ENCODE results near the gene MYBPC1.

DNA sequence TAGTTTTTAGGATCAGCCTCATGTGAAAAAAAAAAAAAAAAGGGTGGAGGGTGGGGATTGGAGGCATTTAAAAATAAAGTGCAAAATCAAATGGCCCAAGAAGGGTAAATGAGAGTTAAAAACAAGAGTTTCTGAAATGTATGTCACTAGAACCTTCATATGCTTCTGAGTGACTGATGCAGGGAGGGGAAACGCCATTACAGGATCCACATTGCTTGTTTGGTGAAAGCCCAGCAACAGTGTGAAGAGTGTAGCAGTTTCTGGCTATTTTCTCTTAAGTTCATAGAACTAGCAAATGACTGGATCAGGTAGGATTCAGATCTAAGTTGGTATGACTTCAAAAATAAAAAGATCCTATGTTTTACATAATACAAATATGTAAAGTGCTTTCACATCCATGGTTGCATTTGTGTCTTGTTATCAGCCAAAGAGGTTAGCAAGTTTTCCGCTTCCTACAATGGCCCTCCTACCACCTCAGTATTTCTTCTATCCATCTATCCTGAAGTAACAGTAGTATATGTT, 105.6 kb downstream of the MYBPC1 start:
- no peak for TF ChIP-seq CTCF (IDR thresholded peaks at IDR 0.05; ENCODE audit: low read depth, low read length)
- no peak for TF ChIP-seq POLR2A (IDR thresholded peaks at IDR 0.05; ENCODE audit: extremely low read depth, insufficient read length)
- no peak for TF ChIP-seq MYC (IDR thresholded peaks at IDR 0.05; ENCODE audit: low read depth, low read length)
- TF ChIP-seq MAX (IDR thresholded peaks at IDR 0.05; ENCODE audit: low read depth, low read length), result no peak
